Psoas muscle (tissue), 8 donors: Measurements from ENCODE around the gene IP6K3. TPM values are rescaled to one million over a fixed set of nuclear protein-coding genes. Genes with fewer than 3 reads are reported as not detected.

Experiments used
- ATAC-seq, 4 donors: fragments of 200-7000 bp; cut with Tn5 transposase; one replicate each; pipeline ENCODE4 v1.9.1; 2020; ENCODE audit warnings: moderate library complexity in 3 of 4, mild to moderate bottlenecking in 2 of 4
- DNase-seq, 2 donors: peaks; one replicate each; pipeline ENCODE4 v3.0.0-alpha.2; 2020
- H3K27ac ChIP-seq: fragments of 200-600 bp; one replicate; pipeline ENCODE4 v1.8.0; 2022
- H3K27me3 ChIP-seq, 3 donors: fragments of 200-600 bp in 1 of 3; one replicate each; pipeline versions ENCODE4 v1.6.1 to v1.8.0; 2013 to 2022; ENCODE audit warnings: low read length in 2 of 3, mild to moderate bottlenecking in 2 of 3, moderate library complexity in 1 of 3; ENCODE audit not compliant: insufficient read depth in 3 of 3
- H3K36me3 ChIP-seq, 2 donors: fragments of 200-600 bp in 1 of 2; one replicate each; pipeline versions ENCODE4 v1.6.1 to v1.8.0; 2013 to 2022; ENCODE audit warnings: low read depth in 1 of 2, mild to moderate bottlenecking in 1 of 2, moderate library complexity in 1 of 2; ENCODE audit not compliant: insufficient read depth in 1 of 2
- H3K4me1 ChIP-seq: fragments of 200-600 bp; one replicate; pipeline ENCODE4 v1.8.0; 2022
- H3K4me3 ChIP-seq: fragments of 200-600 bp; one replicate; pipeline ENCODE4 v1.8.0; 2022; ENCODE audit warnings: mild to moderate bottlenecking
- H3K9me3 ChIP-seq: fragments of 200-600 bp; one replicate; pipeline ENCODE4 v1.8.0; 2022
- WGBS, 3 donors: extraction: QIAGEN DNeasy Blood & Tissue Kit; methylation state at CpG; one replicate each; pipeline versions ENCODE4 v1.1.6 to v1.1.7; 2013; 5-methylcytosine and 5-hydroxymethylcytosine counted together
- intact Hi-C, 2 donors: fragments of 100-400 bp; cut with DNase I; formaldehyde crosslinking; loops; one replicate each; pipeline versions ENCODE4 v1.11.0 to v1.14.2; 2022
- polyA plus RNA-seq, 3 donors: library from polyadenylated mRNA; stranded (reverse); fragments of 200-250 nt; gene quantifications; one replicate each; pipeline ENCODE4 v1.2.3, GENCODE V29; 2013
- total RNA-seq, 4 donors: library from RNA; stranded (reverse); fragmentation: NEBNext Ultra II Directional in 2 of 4; extraction: Animal tissue kit (Norgen Biotek cat#: 25700) in 2 of 4; gene quantifications; one replicate each; pipeline versions ENCODE4 v1.2.1 to v1.2.4, GENCODE V29; 2021 to 2023
- TF ChIP-seq, protein P1 (sequence below): fragments of 200-600 bp; IDR thresholded peaks from one replicate; pipeline ENCODE4 v1.8.0; 2022; ENCODE audit warnings: antibody characterized with exemption
- donor health status: healthy with polysubstance abuse.
- donor health status: DM: no; HTN: no; CAD: no; lungs with moderate emphysema.
- donor health status: Bipolar disorder and iron deficiency.
- donor health status: healthy.
- donor health status: DM: yes; HTN: yes; CAD: no.
- donor health status: DM: no; HTN: no; CAD: no.
- donor health status: DM: no; HTN: no; CAD: no.
- donor health status: DM: yes; HTN: yes; CAD: no.

Gene IP6K3
- total and polyA plus RNA-seq, 7 donors = 95.7 to 363 (median 220) TPM

DNA sequence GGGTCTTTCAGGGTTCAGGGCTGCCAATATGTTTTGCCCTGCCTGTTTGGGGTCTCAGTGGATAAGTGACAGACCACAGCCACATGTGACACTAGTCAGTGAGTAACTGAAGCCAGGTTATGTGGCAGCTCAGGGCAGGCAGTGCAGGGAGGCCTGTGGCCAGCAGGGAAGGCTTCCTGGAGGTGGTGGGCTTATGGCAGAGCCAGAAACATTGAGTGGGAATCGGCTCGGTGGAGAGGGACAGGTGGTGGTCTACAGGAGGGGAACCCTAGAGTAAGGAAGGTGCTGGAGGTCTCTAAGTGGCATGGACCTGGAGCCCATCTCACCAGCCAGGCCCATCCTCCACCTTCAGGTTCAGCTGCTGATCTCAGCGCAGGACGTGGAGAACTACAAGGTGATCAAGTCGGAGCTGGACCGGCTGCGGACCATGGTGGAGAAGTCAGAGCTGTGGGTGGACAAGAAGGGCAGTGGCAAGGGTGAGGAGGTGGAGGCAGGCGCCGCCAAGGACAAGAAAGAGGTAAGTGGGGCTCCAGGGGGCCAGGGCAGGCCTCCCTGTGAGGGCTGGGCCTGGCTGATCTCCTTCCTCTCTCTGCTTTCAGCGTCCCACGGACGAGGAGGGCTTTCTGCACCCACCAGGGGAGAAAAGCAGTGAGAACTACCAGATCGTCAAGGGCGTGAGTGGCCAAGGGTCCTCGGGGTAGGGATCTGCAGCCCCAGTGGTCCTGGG is 70.1 kb downstream of the IP6K3 start:
- ATAC-seq (no peak), DNase-seq (no peak)
- Histone ChIP-seq H3K27me3 (no peaks in the 10 kb centered on the region), H3K9me3 (no peaks in the 10 kb centered on the region), H3K4me3 (no peak overlapping the region), H3K27ac (no peak overlapping the region), H3K4me1 (no peaks in the 10 kb centered on the region), H3K36me3 (peaks cover 0 to 6% of the 10 kb centered on the region in 2 donors)
- TF ChIP-seq, protein P1, sequence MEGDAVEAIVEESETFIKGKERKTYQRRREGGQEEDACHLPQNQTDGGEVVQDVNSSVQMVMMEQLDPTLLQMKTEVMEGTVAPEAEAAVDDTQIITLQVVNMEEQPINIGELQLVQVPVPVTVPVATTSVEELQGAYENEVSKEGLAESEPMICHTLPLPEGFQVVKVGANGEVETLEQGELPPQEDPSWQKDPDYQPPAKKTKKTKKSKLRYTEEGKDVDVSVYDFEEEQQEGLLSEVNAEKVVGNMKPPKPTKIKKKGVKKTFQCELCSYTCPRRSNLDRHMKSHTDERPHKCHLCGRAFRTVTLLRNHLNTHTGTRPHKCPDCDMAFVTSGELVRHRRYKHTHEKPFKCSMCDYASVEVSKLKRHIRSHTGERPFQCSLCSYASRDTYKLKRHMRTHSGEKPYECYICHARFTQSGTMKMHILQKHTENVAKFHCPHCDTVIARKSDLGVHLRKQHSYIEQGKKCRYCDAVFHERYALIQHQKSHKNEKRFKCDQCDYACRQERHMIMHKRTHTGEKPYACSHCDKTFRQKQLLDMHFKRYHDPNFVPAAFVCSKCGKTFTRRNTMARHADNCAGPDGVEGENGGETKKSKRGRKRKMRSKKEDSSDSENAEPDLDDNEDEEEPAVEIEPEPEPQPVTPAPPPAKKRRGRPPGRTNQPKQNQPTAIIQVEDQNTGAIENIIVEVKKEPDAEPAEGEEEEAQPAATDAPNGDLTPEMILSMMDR = no peak
- 80 to 87% (median 83%) methylated on average over 10 to 15 of the region's 15 CpGs for WGBS, 3 donors
- intact Hi-C loops = no loop called here

DNA sequence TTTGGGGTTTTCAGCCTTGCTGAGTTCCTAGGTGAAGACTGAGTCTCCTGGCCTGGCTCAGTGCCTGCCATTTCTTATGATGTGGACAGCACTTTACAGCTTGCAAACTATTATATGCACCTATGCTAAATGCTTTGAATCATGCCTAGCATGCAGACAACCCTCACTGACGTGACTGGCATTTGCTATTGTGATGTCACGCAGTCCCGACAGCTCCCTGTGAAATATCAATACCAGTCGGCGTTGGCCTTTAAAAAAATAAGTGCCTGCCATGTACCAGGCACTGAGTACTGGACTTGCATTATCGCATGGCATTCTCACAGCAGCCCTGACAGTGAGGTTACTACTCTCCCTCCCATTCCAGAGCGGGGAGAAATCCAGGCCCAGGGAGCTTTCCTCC is 70.7 kb downstream of the IP6K3 start:
- no peaks in the 10 kb centered on the region for H3K4me1 ChIP-seq
- peaks cover 0 to 6% of the 10 kb centered on the region in 2 donors for H3K36me3 ChIP-seq
- DNase-seq (no peak), ATAC-seq (no peak)
- no peak overlapping the region for H3K4me3 ChIP-seq
- TF ChIP-seq, protein P1 = no peak
- no peaks in the 10 kb centered on the region for H3K27me3 ChIP-seq
- no peaks in the 10 kb centered on the region for H3K9me3 ChIP-seq
- intact Hi-C loops = no loop called here
- H3K27ac ChIP-seq = no peak overlapping the region
- WGBS, 3 donors = 95 to 97% (median 97%) methylated on average over 7 of the region's 7 CpGs

DNA sequence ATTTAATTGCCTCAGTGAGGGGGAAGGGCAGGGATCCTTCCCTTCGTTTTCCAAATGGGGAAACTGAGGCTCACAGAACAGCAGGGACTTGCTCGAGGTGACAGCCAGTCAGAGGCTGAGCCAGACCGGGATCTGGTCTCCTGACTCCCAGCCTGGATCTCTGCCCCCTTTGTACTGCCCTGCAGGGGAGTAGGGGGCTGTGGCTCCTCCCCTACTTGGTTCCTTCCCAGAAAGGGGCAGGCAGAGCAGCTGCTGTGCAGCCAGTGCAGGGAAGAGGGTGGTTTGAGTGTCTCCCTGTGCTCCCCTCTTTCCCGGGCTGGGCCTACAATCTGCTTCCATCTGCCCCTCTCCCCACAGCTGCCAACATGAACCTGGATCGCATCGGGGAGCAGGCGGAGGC is 72.9 kb downstream of the IP6K3 start:
- Histone ChIP-seq H3K9me3 (no peaks in the 10 kb centered on the region), H3K4me3 (no peak overlapping the region), H3K27me3 (no peaks in the 10 kb centered on the region), H3K27ac (no peak overlapping the region), H3K4me1 (no peaks in the 10 kb centered on the region), H3K36me3 (peaks cover 0 to 14% of the 10 kb centered on the region in 2 donors)
- TF ChIP-seq, protein P1 = no peak
- WGBS, 3 donors = 64 to 68% (median 67%) methylated on average over 7 of the region's 7 CpGs
- no peak for DNase-seq
- intact Hi-C loops = no loop called here
- ATAC-seq = no peak

DNA sequence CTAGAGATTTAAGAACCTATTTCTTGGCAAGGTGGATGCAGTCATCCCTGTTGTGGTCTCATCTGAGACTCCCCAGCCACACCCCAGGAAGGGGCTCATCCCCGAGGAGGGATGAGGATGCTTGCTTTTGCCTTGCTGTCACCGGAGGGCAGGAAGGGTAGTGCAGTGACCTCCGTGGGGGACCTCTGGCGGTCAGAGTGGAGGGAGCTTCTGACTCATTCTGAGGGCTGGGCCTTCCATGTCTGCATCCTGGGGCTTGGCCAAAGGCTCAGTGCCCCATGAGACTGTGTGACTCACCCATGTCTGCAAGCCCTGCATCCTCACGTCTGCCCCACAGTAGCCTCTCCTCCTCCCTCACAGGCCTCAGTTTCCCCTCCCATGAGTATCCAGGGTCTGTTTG is 73.9 kb downstream of the IP6K3 start:
- Histone ChIP-seq H3K4me3 (no peak overlapping the region), H3K9me3 (no peaks in the 10 kb centered on the region), H3K4me1 (no peaks in the 10 kb centered on the region), H3K27ac (peak overlapping the region; percentile 23), H3K27me3 (no peaks in the 10 kb centered on the region), H3K36me3 (peaks cover 0 to 14% of the 10 kb centered on the region in 2 donors)
- DNase-seq (peak; percentile 93 to 94), ATAC-seq (peak; percentile 96 to 98 (median 97))
- TF ChIP-seq, protein P1 = peak; percentile 53
- 22 to 38% (median 35%) methylated on average over 5 of the region's 5 CpGs for WGBS, 3 donors
- intact Hi-C loops = no loop called here

DNA sequence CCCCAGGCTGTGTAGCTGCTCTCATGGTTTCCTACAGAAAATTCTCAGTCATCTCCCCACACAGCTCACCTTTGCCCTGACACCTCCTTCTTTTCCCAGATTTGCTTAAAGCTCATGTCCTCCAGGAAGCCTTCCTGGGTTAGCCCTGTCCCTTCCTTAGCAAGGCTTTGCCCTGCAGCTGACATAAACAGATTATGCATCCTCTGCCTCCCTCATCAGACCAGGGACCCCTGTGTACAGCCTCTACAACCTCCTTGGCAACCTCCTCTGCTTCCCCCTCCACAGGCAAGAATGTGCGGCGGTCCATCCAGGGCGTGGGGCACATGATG is 75.0 kb downstream of the IP6K3 start:
- no peak overlapping the region for H3K4me3 ChIP-seq
- 96 to 100% (median 98%) methylated on average over 3 of the region's 3 CpGs for WGBS, 3 donors
- TF ChIP-seq, protein P1 = no peak
- no peaks in the 10 kb centered on the region for H3K4me1 ChIP-seq
- no peak overlapping the region for H3K27ac ChIP-seq
- no peaks in the 10 kb centered on the region for H3K27me3 ChIP-seq
- no peaks in the 10 kb centered on the region for H3K9me3 ChIP-seq
- ATAC-seq (no peak), DNase-seq (no peak)
- intact Hi-C loops = no loop called here
- peaks cover 0 to 14% of the 10 kb centered on the region in 2 donors for H3K36me3 ChIP-seq
